GM13976 (cell line): ENCODE data around the gene PTCD2.

Experiments used
- DNase-seq: peaks from one replicate; pipeline ENCODE4 v3.0.0; 2012; ENCODE audit warnings: low spot score
- in situ Hi-C: fragments of 300-500 bp; cut with MboI; formaldehyde crosslinking; loops from one replicate; pipeline ENCODE4 v1.12.0; 2022; ENCODE audit warnings: low sequenced_read_pairs, mixed read lengths, inconsistent platforms; ENCODE audit not compliant: unreplicated experiment
- TF ChIP-seq, protein P1 (sequence below): IDR thresholded peaks from 2 replicates; pipeline ENCODE4 v1.5.1; 2012; ENCODE audit warnings: borderline replicate concordance, mild to moderate bottlenecking; ENCODE audit not compliant: insufficient read depth; ENCODE audit errors: extremely low read depth, missing control alignments, control extremely low read depth

The PTCD2 gene

DNA sequence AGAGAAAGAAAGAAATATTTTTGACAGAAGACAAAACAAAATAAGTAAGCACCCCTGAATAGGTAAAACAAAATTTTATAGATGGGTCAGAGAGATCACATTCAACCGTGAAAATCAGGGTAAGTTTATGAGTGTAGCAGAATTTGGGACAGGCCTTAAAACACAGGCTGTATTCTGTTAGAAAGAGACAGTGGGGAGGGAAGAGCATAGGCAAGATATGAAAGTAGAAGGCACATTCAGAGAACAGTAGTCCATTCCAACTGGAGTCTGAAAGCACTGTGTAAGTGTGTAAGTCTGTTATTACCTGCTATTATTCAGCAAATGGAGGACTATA lies 38.8 kb upstream of the PTCD2 start:
- TF ChIP-seq, protein P1, sequence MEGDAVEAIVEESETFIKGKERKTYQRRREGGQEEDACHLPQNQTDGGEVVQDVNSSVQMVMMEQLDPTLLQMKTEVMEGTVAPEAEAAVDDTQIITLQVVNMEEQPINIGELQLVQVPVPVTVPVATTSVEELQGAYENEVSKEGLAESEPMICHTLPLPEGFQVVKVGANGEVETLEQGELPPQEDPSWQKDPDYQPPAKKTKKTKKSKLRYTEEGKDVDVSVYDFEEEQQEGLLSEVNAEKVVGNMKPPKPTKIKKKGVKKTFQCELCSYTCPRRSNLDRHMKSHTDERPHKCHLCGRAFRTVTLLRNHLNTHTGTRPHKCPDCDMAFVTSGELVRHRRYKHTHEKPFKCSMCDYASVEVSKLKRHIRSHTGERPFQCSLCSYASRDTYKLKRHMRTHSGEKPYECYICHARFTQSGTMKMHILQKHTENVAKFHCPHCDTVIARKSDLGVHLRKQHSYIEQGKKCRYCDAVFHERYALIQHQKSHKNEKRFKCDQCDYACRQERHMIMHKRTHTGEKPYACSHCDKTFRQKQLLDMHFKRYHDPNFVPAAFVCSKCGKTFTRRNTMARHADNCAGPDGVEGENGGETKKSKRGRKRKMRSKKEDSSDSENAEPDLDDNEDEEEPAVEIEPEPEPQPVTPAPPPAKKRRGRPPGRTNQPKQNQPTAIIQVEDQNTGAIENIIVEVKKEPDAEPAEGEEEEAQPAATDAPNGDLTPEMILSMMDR: no peak
- in situ Hi-C loops: no loop called here
- no peak for DNase-seq

DNA sequence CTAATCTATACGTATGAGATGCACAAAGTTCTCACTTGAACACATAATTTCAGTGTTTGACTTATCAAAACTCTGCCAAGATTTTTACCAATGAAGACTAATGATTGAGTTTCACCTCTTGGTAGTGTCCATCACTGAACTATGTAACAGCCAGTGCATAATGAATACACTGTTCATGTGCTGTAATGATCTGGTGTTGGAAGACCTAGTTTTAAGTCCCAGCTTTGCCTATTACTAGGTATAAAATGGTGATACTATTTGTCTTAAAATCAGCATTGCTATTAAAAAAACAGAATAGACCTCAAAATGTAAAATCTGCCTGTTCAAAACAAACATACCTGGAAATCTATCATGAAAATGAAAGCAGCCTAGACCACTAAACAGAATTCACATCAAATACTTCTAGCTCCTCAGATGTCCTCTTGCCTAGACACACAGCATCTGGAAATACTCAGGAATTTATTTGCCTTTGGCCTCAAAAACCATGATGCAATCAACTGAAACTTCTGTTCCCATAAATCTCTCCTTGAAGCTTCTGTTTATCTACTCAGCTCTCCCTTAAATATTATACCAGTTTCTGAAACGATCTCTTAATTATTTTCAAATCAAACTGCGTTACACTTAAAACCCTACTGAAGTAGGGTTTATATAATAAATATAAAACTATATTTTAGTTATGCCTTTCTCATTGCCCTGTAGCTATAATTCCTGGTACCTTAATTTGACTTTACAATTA lies 38.2 kb upstream of the PTCD2 start:
- no peak for DNase-seq
- TF ChIP-seq, protein P1: no peak
- in situ Hi-C loops: no loop called here

DNA sequence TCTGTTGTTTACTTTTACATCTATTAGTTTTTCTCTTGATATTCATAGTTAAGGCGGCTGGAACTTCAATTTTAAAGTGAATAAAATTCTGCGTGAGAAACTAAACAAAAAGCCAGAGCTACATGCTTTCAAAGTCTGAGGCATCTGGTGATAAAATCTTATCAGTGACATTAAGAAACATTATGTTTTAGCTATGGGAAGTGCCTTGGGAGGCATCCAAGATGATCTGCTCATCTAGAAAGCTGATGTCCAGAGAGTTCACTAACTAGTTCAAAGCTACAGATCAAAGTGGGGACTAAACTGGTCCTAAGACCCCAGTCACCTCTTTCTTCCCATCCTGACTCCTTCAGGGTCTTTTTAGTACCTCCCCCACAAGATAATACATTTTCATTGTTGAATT lies 37.3 kb upstream of the PTCD2 start:
- in situ Hi-C loops: no loop called here
- DNase-seq: no peak
- TF ChIP-seq, protein P1: no peak

DNA sequence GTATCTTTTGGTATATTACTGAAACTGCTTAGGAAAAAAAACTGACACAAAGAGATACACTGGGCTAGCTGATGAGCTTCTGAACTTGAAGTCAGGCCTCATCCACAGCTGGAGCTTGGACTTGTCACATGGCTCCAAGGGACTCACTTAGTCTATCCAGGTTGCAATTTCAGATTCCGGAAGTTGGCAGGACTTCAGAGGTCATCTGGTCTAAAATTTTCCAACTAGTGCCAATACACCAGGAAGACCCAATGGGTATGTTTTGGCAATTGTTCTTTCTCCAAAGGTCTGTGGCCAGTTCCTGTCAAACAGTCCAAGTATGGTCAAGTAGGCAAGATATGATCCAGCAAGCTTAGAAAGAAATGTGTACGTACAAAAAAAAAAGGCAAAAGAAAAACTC lies 36.8 kb upstream of the PTCD2 start:
- in situ Hi-C loops: no loop called here
- no peak for DNase-seq
- TF ChIP-seq, protein P1: no peak

DNA sequence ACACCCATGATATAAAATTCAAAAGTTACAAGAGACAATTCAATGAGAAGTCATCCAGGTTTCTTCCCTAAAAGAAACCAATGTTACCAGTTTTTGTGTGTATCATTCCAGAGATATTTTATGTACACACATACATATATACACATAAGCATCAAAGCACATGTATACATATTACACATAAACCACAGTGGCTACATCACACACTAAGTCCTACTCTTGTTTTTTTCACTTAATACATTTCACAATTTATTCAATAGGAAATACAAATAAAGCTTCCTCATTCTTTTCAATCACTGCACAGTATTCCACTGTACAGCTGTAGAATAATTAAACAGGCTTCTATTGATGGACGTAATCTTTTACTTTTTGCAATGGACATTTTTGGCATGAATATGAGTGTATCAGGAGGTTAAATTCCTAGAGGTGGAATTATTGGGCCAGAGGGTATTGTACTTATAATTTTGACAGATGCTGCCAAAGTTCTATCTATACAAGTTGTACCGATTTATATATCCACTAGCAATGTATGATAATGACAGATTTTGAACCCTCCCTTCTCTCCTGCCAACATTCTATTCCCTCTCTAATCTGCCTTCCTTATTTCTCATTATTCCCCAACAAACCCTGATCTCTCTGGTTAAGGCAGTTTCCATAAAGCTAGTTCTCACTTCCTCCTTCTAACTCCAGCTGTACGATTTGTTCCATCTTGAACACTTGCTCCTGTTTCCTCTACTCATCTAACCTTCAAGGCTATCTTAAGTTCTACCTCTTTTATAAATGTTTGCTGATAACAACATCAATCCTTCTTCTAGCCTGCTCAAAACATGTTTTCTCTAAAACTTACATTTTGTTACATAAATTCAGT lies 35.4 kb upstream of the PTCD2 start:
- TF ChIP-seq, protein P1: no peak
- DNase-seq: no peak
- in situ Hi-C loops: no loop called here

DNA sequence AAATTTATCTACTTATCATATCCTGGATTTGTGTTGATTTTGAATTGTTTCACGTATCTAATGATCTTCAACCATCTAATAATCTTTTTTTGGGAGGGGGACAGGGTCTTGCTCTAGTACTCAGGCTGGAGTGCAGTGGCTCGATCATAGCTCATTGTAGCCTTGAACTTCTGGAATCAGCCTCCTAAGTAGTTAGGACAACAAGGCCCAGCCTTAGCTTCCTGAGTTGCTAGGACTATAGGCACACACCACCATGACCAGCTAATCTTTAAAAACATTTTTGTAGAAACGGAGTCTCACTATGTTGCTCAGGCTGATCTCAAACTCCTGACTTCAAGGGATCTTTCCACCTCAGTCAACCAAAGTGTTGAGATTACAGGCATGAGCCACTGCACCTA lies 34.8 kb upstream of the PTCD2 start:
- DNase-seq: no peak
- TF ChIP-seq, protein P1: no peak
- in situ Hi-C loops: no loop called here
